Subcutaneous abdominal adipose tissue (tissue), 5 donors: ENCODE measurements around the gene RAC2.

Source experiments
- H3K27ac ChIP-seq: one replicate; pipeline ENCODE4 v1.7.0; 2013; ENCODE audit warnings: low read depth, mild to moderate bottlenecking, inconsistent platforms, low read length, moderate library complexity
- H3K27me3 ChIP-seq, 5 donors: one replicate each; pipeline ENCODE4 v1.7.0; 2013; ENCODE audit warnings: low read length in 5 of 5, inconsistent platforms in 1 of 5; ENCODE audit not compliant: control insufficient read depth in 5 of 5, insufficient read depth in 4 of 5
- H3K36me3 ChIP-seq, 5 donors: one replicate each; pipeline ENCODE4 v1.7.0; 2013; ENCODE audit warnings: low read length in 5 of 5; ENCODE audit not compliant: control insufficient read depth in 5 of 5, insufficient read depth in 5 of 5
- H3K4me1 ChIP-seq, 5 donors: one replicate each; pipeline ENCODE4 v1.7.0; 2013; ENCODE audit warnings: low read length in 5 of 5, mild to moderate bottlenecking in 3 of 5, moderate library complexity in 1 of 5; ENCODE audit not compliant: control insufficient read depth in 5 of 5, insufficient read depth in 5 of 5
- H3K4me3 ChIP-seq, 5 donors: one replicate each; pipeline ENCODE4 v1.7.0; 2013; ENCODE audit warnings: low read length in 5 of 5, low read depth in 1 of 5
- H3K9ac ChIP-seq, 5 donors: one replicate each; pipeline ENCODE4 v1.7.0; 2013; ENCODE audit warnings: low read length in 5 of 5, mild to moderate bottlenecking in 4 of 5, moderate library complexity in 3 of 5
- H3K9me3 ChIP-seq, 5 donors: one replicate each; pipeline ENCODE4 v1.7.0; 2013; ENCODE audit warnings: low read length in 5 of 5; ENCODE audit not compliant: control insufficient read depth in 5 of 5
- donor health status: healthy.
- donor health status: healthy.
- donor health status: healthy.
- donor health status: healthy.
- donor health status: healthy.

The RAC2 gene

GRCh38 chr22:37214731-37215030 is 29.4 kb downstream of the RAC2 start:
- H3K4me1 ChIP-seq = peaks cover 0 to 13% (median 9%) of the 10 kb centered on the region in 5 donors
- H3K36me3 ChIP-seq = no peaks in the 10 kb centered on the region
- H3K9me3 ChIP-seq = no peaks in the 10 kb centered on the region
- no peak overlapping the region for H3K9ac ChIP-seq
- no peak overlapping the region for H3K4me3 ChIP-seq
- H3K27ac ChIP-seq = no peak overlapping the region
- H3K27me3 ChIP-seq = peaks cover 12 to 34% (median 27%) of the 10 kb centered on the region in 5 donors

DNA sequence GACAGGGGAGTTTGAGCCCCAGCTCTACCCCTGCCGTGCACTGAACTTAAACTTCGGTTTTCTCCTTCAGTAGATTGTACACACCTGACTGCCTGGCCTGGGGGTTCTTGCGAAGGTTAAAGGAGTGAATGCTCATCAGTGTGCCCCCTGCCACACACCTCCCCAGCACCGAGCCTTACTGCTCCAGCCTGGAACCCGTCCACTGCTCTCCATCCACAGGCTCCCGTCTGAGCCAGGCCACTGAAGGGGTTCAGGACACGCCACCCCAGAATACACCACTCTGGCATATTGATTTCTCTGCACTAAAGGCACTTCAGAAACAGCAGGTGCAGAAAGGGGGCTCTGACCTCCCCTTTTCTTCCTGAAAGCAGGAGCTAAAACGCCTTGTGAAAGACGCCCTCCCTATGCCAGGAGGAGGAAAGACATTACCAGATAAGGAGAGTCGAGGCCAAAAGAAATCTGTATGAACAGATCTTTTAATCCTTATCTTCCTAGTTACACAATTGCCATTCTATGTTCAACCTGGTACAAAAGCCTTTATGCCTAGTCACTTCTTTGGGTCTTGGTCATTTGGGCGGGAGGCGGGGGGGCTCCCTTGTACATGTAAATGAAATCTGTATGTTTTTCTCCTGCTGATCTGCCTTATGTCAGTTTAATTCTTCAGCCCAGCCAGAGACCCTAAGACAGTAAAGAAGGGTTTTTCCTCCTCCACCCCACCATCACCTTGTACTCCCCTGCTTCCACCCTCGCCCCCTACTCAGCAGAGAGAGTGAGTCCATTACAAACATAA is 29.9 kb downstream of the RAC2 start:
- Histone ChIP-seq H3K27me3 (peaks cover 14 to 30% (median 26%) of the 10 kb centered on the region in 5 donors), H3K36me3 (no peaks in the 10 kb centered on the region), H3K4me1 (peaks cover 0 to 13% (median 9%) of the 10 kb centered on the region in 5 donors), H3K9me3 (no peaks in the 10 kb centered on the region), H3K9ac (no peak overlapping the region), H3K27ac (no peak overlapping the region), H3K4me3 (no peak overlapping the region)

GRCh38 chr22:37213218-37213855 is 30.7 kb downstream of the RAC2 start:
- no peaks in the 10 kb centered on the region for H3K36me3 ChIP-seq
- no peak overlapping the region for H3K9ac ChIP-seq
- peaks cover 0 to 13% (median 9%) of the 10 kb centered on the region in 5 donors for H3K4me1 ChIP-seq
- H3K9me3 ChIP-seq = no peaks in the 10 kb centered on the region
- no peak overlapping the region for H3K4me3 ChIP-seq
- no peak overlapping the region for H3K27ac ChIP-seq
- H3K27me3 ChIP-seq = peaks cover 11 to 24% (median 20%) of the 10 kb centered on the region in 5 donors

DNA sequence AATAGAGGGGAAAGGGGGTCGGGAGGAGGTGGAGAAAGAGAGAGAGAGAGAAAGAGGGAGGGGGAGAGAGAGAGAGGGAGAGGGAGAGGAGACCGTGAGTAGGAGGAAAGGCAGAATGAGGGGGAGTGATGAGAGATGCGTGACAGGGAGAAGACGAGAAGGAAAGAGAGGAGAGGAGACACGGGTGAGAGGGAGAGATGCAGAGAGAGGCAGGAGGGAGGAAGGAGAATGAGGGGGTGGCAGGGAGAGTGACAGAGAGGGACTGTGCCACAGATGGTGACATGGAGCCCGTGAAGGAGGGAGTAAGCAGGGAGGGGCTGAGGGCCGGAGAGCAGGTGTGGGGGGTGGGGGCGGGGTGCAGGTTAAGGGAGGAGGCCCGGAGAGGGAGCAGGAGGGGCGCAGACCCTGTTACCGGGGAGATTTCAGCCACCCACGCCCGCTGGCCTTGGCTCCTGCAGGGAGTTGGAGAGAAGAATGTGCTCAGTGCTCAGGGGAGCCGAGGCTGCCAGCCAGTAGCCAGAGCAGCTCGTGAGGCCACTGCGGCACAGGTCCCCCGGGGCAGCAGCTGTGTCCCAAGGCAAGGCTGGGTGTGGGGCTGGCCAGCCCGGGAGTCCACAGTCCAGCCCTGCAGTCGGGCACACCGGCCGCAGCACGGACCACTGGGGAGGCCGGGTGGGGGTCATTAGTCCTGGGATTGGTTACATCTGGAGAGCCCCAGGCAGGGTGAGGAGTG is 31.7 kb downstream of the RAC2 start, which contains the start of gene SSTR3:
TSS of gene SSTR3 (minus strand) at position 304 of the 733 bp plus-strand sequence. CDS start 4,674 bp downstream, outside the sequence.
- Histone ChIP-seq H3K4me3 (no peak within 1 kb of the TSS), H3K9ac (no peak within 1 kb of the TSS), H3K27ac (no peak within 1 kb of the TSS), H3K36me3 (no peaks in the 10 kb centered on the region), H3K4me1 (peaks cover 0 to 13% (median 9%) of the 10 kb centered on the region in 5 donors), H3K27me3 (peaks cover 11 to 29% (median 21%) of the 10 kb centered on the region in 5 donors), H3K9me3 (no peaks in the 10 kb centered on the region)

DNA sequence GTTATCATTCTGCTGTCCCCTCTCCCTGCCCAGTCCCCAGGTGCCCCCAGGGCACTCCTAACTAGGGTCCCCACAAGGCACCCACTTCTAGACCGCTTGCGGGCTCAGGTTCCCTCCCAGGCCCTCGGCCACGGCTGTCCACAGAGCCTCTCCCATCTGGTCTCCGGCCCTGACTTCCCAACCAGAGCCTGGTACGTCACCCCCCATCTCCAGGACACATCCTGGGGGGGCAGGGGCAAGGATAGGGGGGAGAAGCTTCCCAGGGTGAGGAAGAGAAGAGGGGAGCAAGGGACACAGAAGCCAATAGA is 32.2 kb downstream of the RAC2 start:
- Histone ChIP-seq H3K4me3 (no peak overlapping the region), H3K9ac (no peak overlapping the region)

GRCh38 chr22:37211075-37211865 is 32.8 kb downstream of the RAC2 start:
- Histone ChIP-seq H3K27me3 (peaks cover 11 to 29% (median 21%) of the 10 kb centered on the region in 5 donors), H3K27ac (no peak overlapping the region), H3K9ac (no peak overlapping the region), H3K9me3 (no peaks in the 10 kb centered on the region), H3K36me3 (no peaks in the 10 kb centered on the region), H3K4me3 (no peak overlapping the region), H3K4me1 (peaks cover 0 to 13% (median 9%) of the 10 kb centered on the region in 5 donors)

More for the DNA sequence above, 32.2 kb downstream of the RAC2 start:
- Histone ChIP-seq H3K36me3 (no peaks in the 10 kb centered on the region), H3K9me3 (no peaks in the 10 kb centered on the region), H3K27ac (no peak overlapping the region), H3K4me1 (peaks cover 0 to 13% (median 9%) of the 10 kb centered on the region in 5 donors), H3K27me3 (peaks cover 11 to 29% (median 21%) of the 10 kb centered on the region in 5 donors)

GRCh38 chr22:37210041-37210803 is 33.8 kb downstream of the RAC2 start:
- no peak overlapping the region for H3K4me3 ChIP-seq
- H3K9ac ChIP-seq = no peak overlapping the region
- H3K9me3 ChIP-seq = no peaks in the 10 kb centered on the region
- no peak overlapping the region for H3K27ac ChIP-seq
- peaks cover 11 to 29% (median 21%) of the 10 kb centered on the region in 5 donors for H3K27me3 ChIP-seq
- no peaks in the 10 kb centered on the region for H3K36me3 ChIP-seq
- peaks cover 0 to 13% (median 9%) of the 10 kb centered on the region in 5 donors for H3K4me1 ChIP-seq

DNA sequence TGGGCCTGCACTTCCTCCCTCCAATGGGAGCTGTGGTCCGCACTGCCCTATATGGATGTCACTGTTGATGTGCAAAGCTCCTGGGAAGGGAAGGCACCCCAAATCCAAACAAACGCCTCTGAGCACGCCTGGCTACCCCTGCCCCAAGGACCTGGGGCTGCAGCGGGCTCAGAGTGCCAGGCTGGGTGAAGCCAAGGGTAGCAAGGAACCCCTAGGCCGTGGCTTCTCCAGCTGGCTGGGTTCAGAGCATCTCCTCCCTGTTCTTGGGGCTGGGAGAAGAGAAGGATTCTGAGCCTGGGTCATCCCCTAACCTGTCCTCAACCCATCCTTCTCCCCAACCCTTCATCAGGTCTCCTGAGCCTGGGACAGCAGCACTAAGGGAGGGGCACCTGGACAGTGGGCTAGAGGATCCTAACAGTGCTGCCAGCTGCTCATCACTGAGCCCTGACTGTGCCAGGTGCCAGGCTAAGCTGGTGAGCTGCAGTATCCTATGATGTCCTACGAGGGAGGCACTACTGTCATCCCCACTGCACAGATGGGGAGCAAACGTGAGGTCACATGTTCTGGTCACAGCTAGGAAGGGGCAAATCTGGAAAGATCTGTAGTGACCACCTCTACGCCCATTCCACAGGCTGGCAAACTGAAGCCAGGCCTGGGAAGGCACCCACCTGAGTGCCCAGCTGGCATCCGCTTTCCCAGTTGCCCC is 34.8 kb downstream of the RAC2 start:
- Histone ChIP-seq H3K9me3 (no peaks in the 10 kb centered on the region), H3K36me3 (no peaks in the 10 kb centered on the region), H3K4me3 (no peak overlapping the region), H3K4me1 (peaks cover 0 to 13% (median 9%) of the 10 kb centered on the region in 5 donors), H3K27me3 (peaks cover 11 to 27% (median 21%) of the 10 kb centered on the region in 5 donors), H3K27ac (no peak overlapping the region), H3K9ac (no peak overlapping the region)
